CD4-positive, alpha-beta memory T cell (primary cell): ENCODE data around the gene CCDC85B. TPM values are rescaled to one million over a fixed set of nuclear protein-coding genes. Genes with fewer than 3 reads are reported as not detected.
A peak's percentile ranks its signal among the peaks of the same experiment; 100 is the strongest.

ENCODE experiments used
- CTCF ChIA-PET: fragments of 350-600 bp; sonication (Branson Sonifier 250); formaldehyde crosslinking; loops from one replicate; lab custom pipeline; 2021; ENCODE audit warnings: inconsistent platforms; ENCODE audit not compliant: partially characterized antibody; lab: Charles Lee
- POLR2A ChIA-PET: fragments of 350-600 bp; sonication (Branson Sonifier 250); formaldehyde crosslinking; loops from one replicate; lab custom pipeline; 2021; ENCODE audit not compliant: partially characterized antibody; lab: Charles Lee
- DNase-seq, 5 donors: peaks; one replicate each; pipeline versions ENCODE4 v3.0.0 to v3.0.0-alpha.2; 2020 to 2022; ENCODE audit warnings: mixed read lengths in 1 of 5
- H3K27ac ChIP-seq: one replicate; pipeline ENCODE4 v1.7.0; 2013; ENCODE audit warnings: low read depth, low read length
- H3K27me3 ChIP-seq: 2 replicates; pipeline ENCODE4 v1.7.0; 2013; ENCODE audit warnings: mild to moderate bottlenecking, low read length, moderate library complexity; ENCODE audit not compliant: insufficient read depth
- H3K36me3 ChIP-seq: 2 replicates; pipeline ENCODE4 v1.7.0; 2013; ENCODE audit warnings: mild to moderate bottlenecking, low read length, moderate library complexity; ENCODE audit not compliant: insufficient read depth
- H3K4me1 ChIP-seq: 2 replicates; pipeline ENCODE4 v1.7.0; 2013; ENCODE audit warnings: mild to moderate bottlenecking, low read length, moderate library complexity; ENCODE audit not compliant: insufficient read depth
- H3K4me3 ChIP-seq, 2 donors: one replicate each; pipeline ENCODE4 v1.7.0; 2013; ENCODE audit warnings: low read length in 2 of 2, mild to moderate bottlenecking in 1 of 2
- H3K9me3 ChIP-seq, 2 donors: one replicate each; pipeline ENCODE4 v1.7.0; 2013; ENCODE audit warnings: low read length in 2 of 2, control low read depth in 1 of 2; ENCODE audit not compliant: control insufficient read depth in 1 of 2
- H3K27ac Mint-ChIP-seq, 7 donors: one replicate each; pipeline ENCODE4 v1.8.0; 2020 to 2021; ENCODE audit warnings: mixed read lengths in 7 of 7, mild to moderate bottlenecking in 6 of 7, inconsistent platforms in 3 of 7, moderate library complexity in 3 of 7
- H3K27me3 Mint-ChIP-seq, 2 donors: one replicate each; pipeline ENCODE4 v1.8.0; 2020 to 2021; ENCODE audit warnings: mixed read lengths in 2 of 2
- H3K36me3 Mint-ChIP-seq, 2 donors: one replicate each; pipeline ENCODE4 v1.8.0; 2020 to 2021; ENCODE audit warnings: mixed read lengths in 2 of 2, inconsistent platforms in 1 of 2, mild to moderate bottlenecking in 1 of 2
- H3K4me1 Mint-ChIP-seq, 4 donors: one replicate each; pipeline ENCODE4 v1.8.0; 2020 to 2021; ENCODE audit warnings: mixed read lengths in 4 of 4, mild to moderate bottlenecking in 1 of 4
- H3K4me3 Mint-ChIP-seq, 8 donors: one replicate each; pipeline ENCODE4 v1.8.0; 2020 to 2021; ENCODE audit warnings: mixed read lengths in 8 of 8, mild to moderate bottlenecking in 7 of 8, moderate library complexity in 6 of 8, inconsistent platforms in 3 of 8
- H3K9me3 Mint-ChIP-seq, 8 donors: one replicate each; pipeline ENCODE4 v1.8.0; 2020 to 2021; ENCODE audit warnings: mixed read lengths in 8 of 8, mild to moderate bottlenecking in 5 of 8, inconsistent platforms in 3 of 8, moderate library complexity in 1 of 8
- intact Hi-C: fragments of 100-400 bp; cut with micrococcal nuclease; formaldehyde crosslinking; loops from one replicate; pipeline ENCODE4 v1.15.1; 2023
- polyA plus RNA-seq, 2 donors: library from polyadenylated mRNA; unstranded; fragments of 300-500 nt; fragmentation: Illumina TruSeq; gene quantifications; one replicate each; pipeline ENCODE4 v1.2.3, GENCODE V29; 2021
- total RNA-seq, 2 experiments: library from RNA; stranded (reverse); gene quantifications; one replicate each; pipeline ENCODE4 v1.2.3, GENCODE V29; 2021

CCDC85B gene
- total and polyA plus RNA-seq, 4 experiments from 2014 or later, result 22.9 to 68.3 (median 42.5) TPM

DNA sequence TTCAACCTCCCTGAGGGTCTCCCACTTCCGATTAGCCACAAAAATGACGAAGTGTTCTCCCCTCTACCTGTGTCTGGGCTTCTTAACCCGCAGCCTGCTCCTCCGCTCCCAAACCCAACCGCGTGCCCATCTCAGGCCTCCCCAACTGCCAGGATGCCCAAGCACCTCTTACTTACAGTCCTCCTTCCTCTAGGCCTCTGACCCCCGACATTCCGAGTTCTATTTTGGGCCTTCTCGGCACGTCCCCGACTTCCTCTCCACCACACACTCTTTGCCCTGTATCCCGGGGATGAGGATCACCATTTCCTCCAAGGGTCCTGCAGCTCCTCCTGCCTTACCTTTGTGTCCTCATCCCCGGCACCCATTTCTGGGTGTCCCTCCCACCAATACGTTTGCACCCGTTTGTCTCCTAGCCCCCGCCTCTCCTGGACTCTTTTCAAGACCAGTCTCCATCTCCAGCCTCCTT, 30.6 kb upstream of the CCDC85B start:
- POLR2A ChIA-PET, result interaction anchor here (0.7 to 8.5 kb wide), 44 partner anchors 9 to 1619 kb away, joined by 3 to 435 read pairs (median 5); partner anchors contain the start of genes AP5B1, BANF1, C11orf68 and CCDC85B
- H3K36me3 ChIP-seq, result peaks cover 46% of the 10 kb centered on the region
- Mint-ChIP-seq H3K27ac (peak overlapping the region; percentile 92 to 99 (median 97)), H3K4me3 (peak overlapping the region; percentile 93 to 99 (median 96)), H3K27me3 (no peaks in the 10 kb centered on the region), H3K36me3 (peaks cover 30 to 57% of the 10 kb centered on the region in 2 donors), H3K4me1 (peaks cover 28 to 58% (median 43%) of the 10 kb centered on the region in 4 donors), H3K9me3 (peaks cover 0 to 6% (median 0%) of the 10 kb centered on the region in 8 donors)
- no peak for DNase-seq
- intact Hi-C loops, result loop anchor here (1.0 to 10.0 kb wide), 5 partner anchors 13 to 725 kb away; partner anchors contain the start of genes EFEMP2, RELA, SART1 and SYVN1
- H3K9me3 ChIP-seq, result no peaks in the 10 kb centered on the region
- H3K27ac ChIP-seq, result peak overlapping the region; percentile 85
- H3K27me3 ChIP-seq, result no peaks in the 10 kb centered on the region
- peak overlapping the region; percentile 17 to 81 for H3K4me3 ChIP-seq
- H3K4me1 ChIP-seq, result peaks cover 53% of the 10 kb centered on the region
- CTCF ChIA-PET, result interaction anchor here (0.6 to 11.0 kb wide), 30 partner anchors 8 to 758 kb away, joined by 3 to 281 read pairs (median 3); partner anchors contain the start of genes BANF1, C11orf68, CCDC85B and DRAP1

- Mint-ChIP-seq H3K27me3 (no peaks in the 10 kb centered on the region), H3K9me3 (peaks cover 0 to 6% (median 0%) of the 10 kb centered on the region in 8 donors), H3K27ac (peak within 1 kb of the TSS; percentile 92 to 99 (median 97)), H3K4me3 (peak within 1 kb of the TSS; percentile 93 to 99 (median 96)), H3K36me3 (peaks cover 29 to 59% of the 10 kb centered on the region in 2 donors), H3K4me1 (peaks cover 25 to 54% (median 39%) of the 10 kb centered on the region in 4 donors)
- POLR2A ChIA-PET, result interaction anchor here (0.5 to 8.5 kb wide), 35 partner anchors 9 to 1619 kb away, joined by 3 to 435 read pairs (median 9); partner anchors contain the start of genes AP5B1, BANF1, C11orf68 and CCDC85B
- Histone ChIP-seq H3K4me1 (peaks cover 46% of the 10 kb centered on the region), H3K9me3 (no peaks in the 10 kb centered on the region), H3K36me3 (peaks cover 46% of the 10 kb centered on the region), H3K27me3 (no peaks in the 10 kb centered on the region), H3K27ac (peak within 1 kb of the TSS; percentile 85), H3K4me3 (peak within 1 kb of the TSS; percentile 55 to 81)
- peak; percentile 93 to 96 (median 94) for DNase-seq
- intact Hi-C loops, result loop anchor here (1.0 kb wide), 2 partner anchors 24 to 101 kb away; partner anchors contain the start of gene SART1
- CTCF ChIA-PET, result interaction anchor here (0.6 to 11.0 kb wide), 28 partner anchors 8 to 757 kb away, joined by 3 to 281 read pairs (median 4); partner anchors contain the start of genes BANF1, C11orf68, CCDC85B and DRAP1
Measured at GRCh38 chr11:65860278-65861164, 30.0 kb upstream of the CCDC85B start, which contains the start of gene MUS81. Gene MUS81, plus strand, starts transcription at chr11:65860433. Its CDS starts 321 bp downstream, at chr11:65860754.

- Histone ChIP-seq H3K27ac (peak overlapping the region; percentile 85), H3K4me1 (peaks cover 40% of the 10 kb centered on the region), H3K36me3 (peaks cover 46% of the 10 kb centered on the region), H3K4me3 (peak overlapping the region; percentile 17 to 81), H3K9me3 (no peaks in the 10 kb centered on the region), H3K27me3 (no peaks in the 10 kb centered on the region)
- H3K4me3 Mint-ChIP-seq, result peak overlapping the region; percentile 93 to 99 (median 96)
- intact Hi-C loops, result no loop called here
- ChIA-PET POLR2A (interaction anchor here (1.1 to 8.5 kb wide), 16 partner anchors 10 to 739 kb away, joined by 3 to 435 read pairs (median 23); partner anchors contain the start of genes AP5B1, BANF1, C11orf68 and CCDC85B), CTCF (interaction anchor here (0.9 to 11.0 kb wide), 8 partner anchors 8 to 145 kb away, joined by 3 to 281 read pairs (median 14); partner anchors contain the start of genes BANF1, CCDC85B, EFEMP2 and EIF1AD)
- no peak for DNase-seq
- H3K36me3 Mint-ChIP-seq, result peaks cover 23 to 57% of the 10 kb centered on the region in 2 donors
- H3K9me3 Mint-ChIP-seq, result peaks cover 0 to 6% (median 0%) of the 10 kb centered on the region in 8 donors
- peaks cover 20 to 48% (median 34%) of the 10 kb centered on the region in 4 donors for H3K4me1 Mint-ChIP-seq
- H3K27me3 Mint-ChIP-seq, result no peaks in the 10 kb centered on the region
- peak overlapping the region; percentile 72 to 92 (median 91) for H3K27ac Mint-ChIP-seq
Measured at GRCh38 chr11:65861165-65861505, 29.3 kb upstream of the CCDC85B start.

DNA sequence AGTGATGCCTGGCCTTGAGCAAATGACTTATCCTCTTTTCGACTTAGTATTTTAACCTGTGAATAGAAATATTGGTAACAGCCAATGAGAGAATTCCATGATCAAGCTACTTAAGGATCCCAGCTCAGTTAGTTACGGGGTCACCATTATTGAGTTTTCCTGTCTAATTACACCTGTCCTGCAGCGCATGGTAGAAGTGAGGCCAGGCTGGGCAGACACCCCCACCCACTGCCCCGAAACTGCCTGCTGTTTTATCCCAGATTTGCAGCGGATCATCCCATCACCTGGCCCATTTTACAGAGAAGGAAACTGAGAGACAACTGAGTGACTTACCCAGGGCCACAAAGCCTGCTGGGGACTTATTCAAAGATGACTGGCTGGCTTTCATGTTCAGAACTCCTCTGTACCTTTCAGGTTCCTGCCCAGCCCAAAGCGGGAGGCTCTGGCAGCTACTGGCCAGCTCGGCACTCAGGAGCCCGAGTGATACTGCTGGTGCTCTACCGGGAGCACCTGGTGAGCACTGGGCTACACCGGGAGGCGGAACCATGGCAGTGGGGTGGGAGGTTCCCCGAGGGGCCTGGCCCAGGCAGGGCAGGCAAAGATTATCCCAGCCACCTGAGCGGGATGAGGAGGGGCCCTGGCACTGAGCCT, 28.8 kb upstream of the CCDC85B start:
- Mint-ChIP-seq H3K27me3 (no peaks in the 10 kb centered on the region), H3K27ac (peak overlapping the region in 6 of 7 donors; percentile 68 to 92 (median 85)), H3K9me3 (peaks cover 0 to 1% (median 0%) of the 10 kb centered on the region in 8 donors), H3K4me1 (peaks cover 15 to 42% (median 29%) of the 10 kb centered on the region in 4 donors), H3K36me3 (peaks cover 18 to 54% of the 10 kb centered on the region in 2 donors), H3K4me3 (peak overlapping the region; percentile 93 to 99 (median 96))
- ChIA-PET POLR2A (interaction anchor here (1.1 to 8.5 kb wide), 13 partner anchors 10 to 363 kb away, joined by 3 to 435 read pairs (median 26); partner anchors contain the start of genes BANF1, CCDC85B, CTSW and EFEMP2), CTCF (interaction anchor here (0.9 to 11.0 kb wide), 4 partner anchors 8 to 99 kb away, joined by 3 to 281 read pairs (median 10); partner anchors contain the start of genes CCDC85B, FIBP and SNX32)
- Histone ChIP-seq H3K27ac (peak overlapping the region; percentile 85), H3K9me3 (no peaks in the 10 kb centered on the region), H3K4me1 (peaks cover 35% of the 10 kb centered on the region), H3K27me3 (no peaks in the 10 kb centered on the region), H3K4me3 (peak overlapping the region in 1 of 2 donors; percentile 81), H3K36me3 (peaks cover 45% of the 10 kb centered on the region)
- DNase-seq, result no peak
- intact Hi-C loops, result no loop called here

DNA sequence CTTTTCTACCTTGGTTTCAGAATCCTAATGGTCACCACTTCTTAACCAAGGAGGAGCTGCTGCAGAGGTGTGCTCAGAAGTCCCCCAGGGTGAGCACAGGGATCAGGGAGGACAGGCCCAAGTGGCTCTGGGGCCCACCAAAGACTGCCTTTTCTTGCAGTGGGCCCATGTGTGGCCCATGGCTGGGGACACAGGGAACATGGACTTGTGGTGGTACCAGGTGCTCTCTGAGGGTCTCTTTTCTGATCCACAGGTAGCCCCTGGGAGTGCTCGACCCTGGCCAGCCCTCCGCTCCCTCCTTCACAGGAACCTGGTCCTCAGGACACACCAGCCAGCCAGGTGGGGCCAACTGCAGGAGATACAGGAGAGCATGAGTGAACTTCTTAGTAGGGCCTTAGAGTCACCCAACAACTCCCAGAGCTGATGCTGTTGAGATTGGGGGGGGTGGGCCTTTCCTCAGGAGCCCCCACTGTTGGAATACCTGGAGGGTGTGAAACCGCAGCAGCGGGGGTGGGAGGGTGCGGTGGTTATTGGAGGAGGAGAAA, 28.2 kb upstream of the CCDC85B start:
- no peak overlapping the region for H3K4me3 ChIP-seq
- H3K36me3 Mint-ChIP-seq, result peaks cover 17 to 56% of the 10 kb centered on the region in 2 donors
- peak overlapping the region in 4 of 7 donors; percentile 12 to 92 (median 54) for H3K27ac Mint-ChIP-seq
- peak overlapping the region in 5 of 8 donors; percentile 29 to 99 (median 70) for H3K4me3 Mint-ChIP-seq
- H3K36me3 ChIP-seq, result peaks cover 45% of the 10 kb centered on the region
- DNase-seq, result no peak
- intact Hi-C loops, result no loop called here
- peaks cover 13 to 43% (median 27%) of the 10 kb centered on the region in 4 donors for H3K4me1 Mint-ChIP-seq
- H3K9me3 ChIP-seq, result no peaks in the 10 kb centered on the region
- peak overlapping the region; percentile 11 for H3K27ac ChIP-seq
- H3K27me3 ChIP-seq, result no peaks in the 10 kb centered on the region
- no peaks in the 10 kb centered on the region for H3K9me3 Mint-ChIP-seq
- H3K27me3 Mint-ChIP-seq, result no peaks in the 10 kb centered on the region
- H3K4me1 ChIP-seq, result peaks cover 33% of the 10 kb centered on the region
- ChIA-PET CTCF (interaction anchor here (3.4 to 11.0 kb wide), 2 partner anchors 25 to 30 kb away, joined by 18 to 281 read pairs; partner anchors contain the start of genes CCDC85B, FIBP and SNX32), POLR2A (interaction anchor here (0.7 to 8.5 kb wide), 6 partner anchors 9 to 140 kb away, joined by 3 to 435 read pairs (median 9); partner anchors contain the start of genes BANF1, CCDC85B, CTSW and EIF1AD)
